GM23338 (cell line): Measurements from ENCODE around the gene CXorf66. TPM values are rescaled to one million over a fixed set of nuclear protein-coding genes. Genes with fewer than 3 reads are reported as not detected.

Experiments
- ATAC-seq: fragments of 200-7000 bp; cut with Tn5 transposase; 3 replicates; pipeline ENCODE4 v1.9.1; 2020
- DNase-seq: peaks from one replicate; pipeline ENCODE4 v3.0.0-alpha.2; 2015; ENCODE audit warnings: low spot score
- H2AFZ ChIP-seq: fragments of 200-600 bp; sonication (generic); 2 replicates; pipeline ENCODE4 v1.8.0; 2016; ENCODE audit warnings: antibody characterized with exemption, mild to moderate bottlenecking, moderate library complexity
- H3F3A ChIP-seq: fragments of 200-600 bp; sonication (generic); replicated peaks from 2 replicates; pipeline ENCODE4 v1.8.0; 2017; ENCODE audit warnings: antibody characterized with exemption, mixed run types, low read depth
- H3K27ac ChIP-seq: fragments of 200-600 bp; sonication (generic); 2 replicates; pipeline ENCODE4 v1.6.1; 2016; ENCODE audit warnings: low read depth
- H3K27me3 ChIP-seq: fragments of 200-600 bp; sonication (generic); 2 replicates; pipeline ENCODE4 v1.8.0; 2016; ENCODE audit warnings: mild to moderate bottlenecking, mixed run types, moderate library complexity; ENCODE audit not compliant: insufficient read depth
- H3K36me3 ChIP-seq: fragments of 200-600 bp; sonication (generic); 2 replicates; pipeline ENCODE4 v1.8.0; 2016; ENCODE audit warnings: mild to moderate bottlenecking; ENCODE audit not compliant: insufficient read depth
- H3K4me1 ChIP-seq: fragments of 200-600 bp; sonication (generic); 2 replicates; pipeline ENCODE4 v1.8.0; 2016; ENCODE audit warnings: mild to moderate bottlenecking, moderate library complexity; ENCODE audit not compliant: insufficient read depth
- H3K4me2 ChIP-seq: fragments of 200-600 bp; sonication (generic); 2 replicates; pipeline ENCODE4 v1.7.1; 2017; ENCODE audit warnings: mixed run types
- H3K4me3 ChIP-seq: fragments of 200-600 bp; sonication (generic); 2 replicates; pipeline ENCODE4 v1.6.1; 2016; ENCODE audit warnings: mixed run types
- H3K79me2 ChIP-seq: fragments of 200-600 bp; sonication (generic); replicated peaks from 2 replicates; pipeline ENCODE4 v1.8.0; 2017; ENCODE audit warnings: mild to moderate bottlenecking; ENCODE audit not compliant: insufficient read depth
- H3K9me2 ChIP-seq: fragments of 200-600 bp; sonication (generic); 2 replicates; pipeline ENCODE4 v1.8.0; 2017; ENCODE audit not compliant: insufficient read depth
- H4K20me1 ChIP-seq: fragments of 200-600 bp; sonication (generic); replicated peaks from 2 replicates; pipeline ENCODE4 v1.8.0; 2017; ENCODE audit warnings: mild to moderate bottlenecking; ENCODE audit not compliant: insufficient read depth
- H3K27ac Mint-ChIP-seq: 2 replicates; pipeline ENCODE4 v1.8.0; 2020; ENCODE audit warnings: inconsistent platforms, mild to moderate bottlenecking, moderate library complexity, mixed read lengths
- H3K27me3 Mint-ChIP-seq: 3 replicates; pipeline ENCODE4 v1.8.0; 2022; ENCODE audit warnings: low read depth, mild to moderate bottlenecking, moderate library complexity, mixed read lengths, inconsistent platforms; ENCODE audit not compliant: insufficient read depth, poor library complexity
- H3K36me3 Mint-ChIP-seq: 3 replicates; pipeline ENCODE4 v1.8.0; 2021; ENCODE audit warnings: low read depth, mild to moderate bottlenecking, inconsistent platforms, moderate library complexity, mixed read lengths
- H3K4me1 Mint-ChIP-seq: 3 replicates; pipeline ENCODE4 v1.8.0; 2020; ENCODE audit warnings: mild to moderate bottlenecking, inconsistent platforms, mixed read lengths
- H3K4me3 Mint-ChIP-seq: 3 replicates; pipeline ENCODE4 v1.8.0; 2021; ENCODE audit warnings: moderate library complexity, mild to moderate bottlenecking, inconsistent platforms, mixed read lengths
- H3K9me3 Mint-ChIP-seq: 3 replicates; pipeline ENCODE4 v1.8.0; 2020; ENCODE audit warnings: moderate library complexity, mild to moderate bottlenecking, inconsistent platforms, mixed read lengths
- NANOG ChIP-seq: IDR thresholded peaks from 2 replicates; pipeline ENCODE4 v1.6.1; 2016; ENCODE audit warnings: antibody characterized with exemption, borderline replicate concordance
- POLR2AphosphoS5 ChIP-seq: IDR thresholded peaks from 2 replicates; pipeline ENCODE4 v1.6.1; 2016; ENCODE audit warnings: antibody characterized with exemption, low read depth
- REST ChIP-seq: IDR thresholded peaks from one replicate; pipeline ENCODE4 v1.6.1; 2018; ENCODE audit warnings: antibody characterized with exemption; ENCODE audit not compliant: unreplicated experiment
- STAT1 ChIP-seq: IDR thresholded peaks from one replicate; pipeline ENCODE4 v1.6.1; 2016; ENCODE audit warnings: antibody characterized with exemption; ENCODE audit not compliant: unreplicated experiment
- ZNF114 ChIP-seq: fragments of 250-450 bp; sonication (Bioruptor Pico); IDR thresholded peaks from 2 replicates; pipeline ENCODE4 v1.5.0; 2020; ENCODE audit warnings: mild to moderate bottlenecking, moderate library complexity
- ZNF331 ChIP-seq: fragments of 250-450 bp; sonication (Bioruptor Pico); IDR thresholded peaks from 2 replicates; pipeline ENCODE4 v1.5.0; 2020; ENCODE audit warnings: low read depth, mild to moderate bottlenecking, moderate library complexity
- ZNF462 ChIP-seq: fragments of 250-450 bp; sonication (Bioruptor Pico); IDR thresholded peaks from 2 replicates; pipeline ENCODE4 v1.5.0; 2020; ENCODE audit warnings: mild to moderate bottlenecking, moderate library complexity
- polyA plus RNA-seq: library from polyadenylated mRNA; unstranded; fragments of >200 nt; fragmentation: Nextera tagmentation; extraction: Ambion mirVana; gene quantifications from 2 replicates; pipeline ENCODE4 v1.2.1, GENCODE V29; 2016
- total RNA-seq: library from RNA; depleted of rRNA; stranded (reverse); fragments of >200 nt; shearing (Covaris generic); gene quantifications from 2 replicates; pipeline ENCODE4 v1.2.3, GENCODE V29; 2014
- TF ChIP-seq, protein P1 (sequence below), 2 experiments: fragments of 200-600 bp in 1 of 2; sonication (generic) in 1 of 2; conservative IDR thresholded peaks; 2 replicates each; pipeline versions ENCODE4 v1.5.1 to v1.6.1; 2016 to 2017; ENCODE audit warnings: antibody characterized with exemption in 2 of 2, low read depth in 2 of 2, mild to moderate bottlenecking in 2 of 2, moderate library complexity in 1 of 2
- TF ChIP-seq, protein P2 (sequence below): IDR thresholded peaks from 2 replicates; pipeline ENCODE4 v1.6.1; 2016; ENCODE audit warnings: antibody characterized with exemption

Gene CXorf66
- total and polyA plus RNA-seq, 2 experiments from 2014 or later: not detected

- TF ChIP-seq, protein P1, sequence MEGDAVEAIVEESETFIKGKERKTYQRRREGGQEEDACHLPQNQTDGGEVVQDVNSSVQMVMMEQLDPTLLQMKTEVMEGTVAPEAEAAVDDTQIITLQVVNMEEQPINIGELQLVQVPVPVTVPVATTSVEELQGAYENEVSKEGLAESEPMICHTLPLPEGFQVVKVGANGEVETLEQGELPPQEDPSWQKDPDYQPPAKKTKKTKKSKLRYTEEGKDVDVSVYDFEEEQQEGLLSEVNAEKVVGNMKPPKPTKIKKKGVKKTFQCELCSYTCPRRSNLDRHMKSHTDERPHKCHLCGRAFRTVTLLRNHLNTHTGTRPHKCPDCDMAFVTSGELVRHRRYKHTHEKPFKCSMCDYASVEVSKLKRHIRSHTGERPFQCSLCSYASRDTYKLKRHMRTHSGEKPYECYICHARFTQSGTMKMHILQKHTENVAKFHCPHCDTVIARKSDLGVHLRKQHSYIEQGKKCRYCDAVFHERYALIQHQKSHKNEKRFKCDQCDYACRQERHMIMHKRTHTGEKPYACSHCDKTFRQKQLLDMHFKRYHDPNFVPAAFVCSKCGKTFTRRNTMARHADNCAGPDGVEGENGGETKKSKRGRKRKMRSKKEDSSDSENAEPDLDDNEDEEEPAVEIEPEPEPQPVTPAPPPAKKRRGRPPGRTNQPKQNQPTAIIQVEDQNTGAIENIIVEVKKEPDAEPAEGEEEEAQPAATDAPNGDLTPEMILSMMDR (conservative IDR thresholded peaks at IDR 0.05; ENCODE audit: low read depth in 2 of 2): no peak
- no peak for TF ChIP-seq POLR2AphosphoS5
Observed at GRCh38 chrX:139930916-139931645, 34.2 kb downstream of the CXorf66 start (continued).

DNA sequence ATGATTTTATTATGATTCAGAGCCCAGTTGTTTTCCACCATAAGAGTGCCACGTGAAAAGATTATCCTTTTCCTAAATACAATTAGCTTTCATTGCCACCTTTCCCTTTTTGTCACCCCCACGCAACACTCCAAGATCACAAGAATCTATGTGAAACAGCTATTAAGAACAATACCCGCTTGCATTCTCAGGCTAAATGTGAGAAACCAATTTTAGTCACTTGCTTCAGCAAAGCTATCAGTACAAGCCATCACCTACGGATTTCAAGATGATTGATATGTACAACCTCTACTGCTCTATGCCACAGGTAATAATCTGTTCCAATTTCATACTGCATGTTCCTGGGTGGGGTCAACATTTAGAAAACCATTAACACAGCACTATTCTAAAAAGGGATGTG lies 34.9 kb downstream of the CXorf66 start:
- H4K20me1 ChIP-seq: peaks cover 9% of the 10 kb centered on the region; the same call in 1 of the 2 replicates
- H3K27me3 ChIP-seq: peaks cover 3% of the 10 kb centered on the region; the same call in 1 of the 2 replicates
- Mint-ChIP-seq H3K27me3 (no peaks in the 10 kb centered on the region), H3K36me3 (no peaks in the 10 kb centered on the region), H3K27ac (no peak overlapping the region), H3K4me3 (peak overlapping the region; percentile 79), H3K4me1 (peaks cover 30% of the 10 kb centered on the region), H3K9me3 (no peaks in the 10 kb centered on the region)
- DNase-seq (no peak), ATAC-seq (no peak)
- H3K4me3 ChIP-seq: peak overlapping the region; percentile 71
- no peaks in the 10 kb centered on the region for H3F3A ChIP-seq
- no peaks in the 10 kb centered on the region for H3K36me3 ChIP-seq
- H2AFZ ChIP-seq: no peak overlapping the region
- peaks cover 60% of the 10 kb centered on the region for H3K79me2 ChIP-seq
- H3K4me1 ChIP-seq: peaks cover 26% of the 10 kb centered on the region; the same call in 1 of the 2 replicates
- peak overlapping the region; percentile 86 for H3K4me2 ChIP-seq
- no peaks in the 10 kb centered on the region for H3K9me2 ChIP-seq
- H3K27ac ChIP-seq: no peak overlapping the region
- TF ChIP-seq ZNF331 (CRISPR knock-in tag) (no peak), ZNF462 (no peak), ZNF114 (CRISPR knock-in tag) (no peak), NANOG (no peak), REST (no peak), STAT1 (no peak)
- TF ChIP-seq, protein P2, sequence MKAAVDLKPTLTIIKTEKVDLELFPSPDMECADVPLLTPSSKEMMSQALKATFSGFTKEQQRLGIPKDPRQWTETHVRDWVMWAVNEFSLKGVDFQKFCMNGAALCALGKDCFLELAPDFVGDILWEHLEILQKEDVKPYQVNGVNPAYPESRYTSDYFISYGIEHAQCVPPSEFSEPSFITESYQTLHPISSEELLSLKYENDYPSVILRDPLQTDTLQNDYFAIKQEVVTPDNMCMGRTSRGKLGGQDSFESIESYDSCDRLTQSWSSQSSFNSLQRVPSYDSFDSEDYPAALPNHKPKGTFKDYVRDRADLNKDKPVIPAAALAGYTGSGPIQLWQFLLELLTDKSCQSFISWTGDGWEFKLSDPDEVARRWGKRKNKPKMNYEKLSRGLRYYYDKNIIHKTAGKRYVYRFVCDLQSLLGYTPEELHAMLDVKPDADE: no peak
- TF ChIP-seq, protein P1 (conservative IDR thresholded peaks at IDR 0.05; ENCODE audit: low read depth in 2 of 2): no peak
